Measurements from ENCODE around the gene SCAPER. TPM values are rescaled to one million over a fixed set of nuclear protein-coding genes. Genes with fewer than 3 reads are reported as not detected.

The SCAPER gene
- total RNA-seq, 1 experiment from 2014 or later = 7.4 TPM

DNA sequence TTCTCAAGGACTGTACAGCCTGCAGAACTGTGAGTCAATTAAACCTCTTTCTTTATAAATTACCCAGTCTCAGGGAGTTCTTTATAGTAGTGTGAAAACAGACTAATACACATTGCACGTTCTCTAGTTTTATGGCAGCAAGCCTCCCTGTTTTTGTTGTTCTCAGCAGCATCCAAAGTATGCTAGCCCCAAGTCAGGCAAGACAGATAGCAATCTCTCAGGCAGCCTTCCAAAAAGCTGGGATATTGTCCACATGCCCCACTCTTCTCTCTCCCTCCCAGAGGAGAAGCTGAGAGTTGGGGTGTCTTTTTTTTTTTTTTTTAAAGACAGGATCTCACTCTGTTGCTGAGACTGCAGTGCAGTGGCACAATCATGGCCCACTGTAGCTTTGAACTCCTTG is 438.0 kb downstream of the SCAPER start:
- TF ChIP-seq, protein P1, sequence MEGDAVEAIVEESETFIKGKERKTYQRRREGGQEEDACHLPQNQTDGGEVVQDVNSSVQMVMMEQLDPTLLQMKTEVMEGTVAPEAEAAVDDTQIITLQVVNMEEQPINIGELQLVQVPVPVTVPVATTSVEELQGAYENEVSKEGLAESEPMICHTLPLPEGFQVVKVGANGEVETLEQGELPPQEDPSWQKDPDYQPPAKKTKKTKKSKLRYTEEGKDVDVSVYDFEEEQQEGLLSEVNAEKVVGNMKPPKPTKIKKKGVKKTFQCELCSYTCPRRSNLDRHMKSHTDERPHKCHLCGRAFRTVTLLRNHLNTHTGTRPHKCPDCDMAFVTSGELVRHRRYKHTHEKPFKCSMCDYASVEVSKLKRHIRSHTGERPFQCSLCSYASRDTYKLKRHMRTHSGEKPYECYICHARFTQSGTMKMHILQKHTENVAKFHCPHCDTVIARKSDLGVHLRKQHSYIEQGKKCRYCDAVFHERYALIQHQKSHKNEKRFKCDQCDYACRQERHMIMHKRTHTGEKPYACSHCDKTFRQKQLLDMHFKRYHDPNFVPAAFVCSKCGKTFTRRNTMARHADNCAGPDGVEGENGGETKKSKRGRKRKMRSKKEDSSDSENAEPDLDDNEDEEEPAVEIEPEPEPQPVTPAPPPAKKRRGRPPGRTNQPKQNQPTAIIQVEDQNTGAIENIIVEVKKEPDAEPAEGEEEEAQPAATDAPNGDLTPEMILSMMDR (conservative IDR thresholded peaks at IDR 0.05) = no peak
- H3K23me2 ChIP-seq (ENCODE audit: insufficient read length, low read depth, low read length, poor library complexity, severe bottlenecking) = no peaks in the 10 kb centered on the region
- H3K14ac ChIP-seq (ENCODE audit: insufficient read depth, low read length) = no peak overlapping the region
- H3K4me2 ChIP-seq (ENCODE audit: insufficient read depth, insufficient read length, low read length) = no peak overlapping the region
- H4K5ac ChIP-seq (ENCODE audit: insufficient read length, low read depth, low read length) = no peak overlapping the region
- H2AFZ ChIP-seq (ENCODE audit: low read length) = no peak overlapping the region
- H3K4me1 ChIP-seq (ENCODE audit: insufficient read depth, low read length) = no peaks in the 10 kb centered on the region
- H4K8ac ChIP-seq (replicated peaks; ENCODE audit: insufficient read length, low read depth, low read length) = no peak overlapping the region
- no peak overlapping the region for H3K56ac ChIP-seq (ENCODE audit: insufficient read length, low read depth, low read length)
- no peaks in the 10 kb centered on the region for H3K27me3 ChIP-seq (ENCODE audit: insufficient read depth, low read length)
- no peak overlapping the region for H2AK5ac ChIP-seq (ENCODE audit: insufficient read length, low read length)
- no peak overlapping the region for H2BK15ac ChIP-seq (ENCODE audit: low read depth, low read length)
- no peak overlapping the region for H3K9ac ChIP-seq (ENCODE audit: extremely low read depth, insufficient read length, low read length)
- H3K27ac ChIP-seq (ENCODE audit: insufficient read length, low read depth, low read length) = no peak overlapping the region
- H4K20me1 ChIP-seq (ENCODE audit: control insufficient read depth, insufficient read depth, insufficient read length) = no peaks in the 10 kb centered on the region
- peaks cover 1 to 16% (median 8%) of the 10 kb centered on the region in 3 experiments; a peak in 6 of 7 replicates for H3K36me3 Mint-ChIP-seq (ENCODE audit: insufficient read depth in 1 of 3, low read depth in 3 of 3)
- peaks cover 18 to 21% of the 10 kb centered on the region in 2 experiments; a peak in 4 of 5 replicates for H3K9me3 Mint-ChIP-seq
- H3K27me3 Mint-ChIP-seq (ENCODE audit: low read depth) = no peaks in the 10 kb centered on the region
- DNase-seq = no peak
- no peak overlapping the region for H2BK5ac ChIP-seq (ENCODE audit: insufficient read length, low read length)
- no peak overlapping the region for H3K4me3 Mint-ChIP-seq
- WGBS (ENCODE audit: extremely low coverage, insufficient read length, low lambda C conversion rate) = no CpG with 5 or more reads among the region's 1 CpG
- H3K4me1 Mint-ChIP-seq = peaks cover 6 to 8% of the 10 kb centered on the region in 2 experiments
- no peak overlapping the region for H2BK12ac ChIP-seq (ENCODE audit: insufficient read length, low read depth, low read length)
- H2BK120ac ChIP-seq (ENCODE audit: low read depth, low read length, poor library complexity, severe bottlenecking) = no peak overlapping the region
- H3K79me2 ChIP-seq (ENCODE audit: insufficient read depth, low read length) = no peaks in the 10 kb centered on the region
- H2BK20ac ChIP-seq (ENCODE audit: low read depth, low read length, poor library complexity, severe bottlenecking) = no peak overlapping the region
- H3K18ac ChIP-seq (ENCODE audit: insufficient read length, low read depth, low read length) = no peak overlapping the region
- H3K9me3 ChIP-seq (ENCODE audit: control insufficient read depth, low read depth, low read length) = no peaks in the 10 kb centered on the region
- no peak overlapping the region for H3K4ac ChIP-seq (ENCODE audit: low read depth, low read length)
- no peak overlapping the region for H3K23ac ChIP-seq (ENCODE audit: insufficient read length, low read depth, low read length)
- H3K79me1 ChIP-seq (ENCODE audit: insufficient read depth, low read depth, low read length, poor library complexity, severe bottlenecking) = no peaks in the 10 kb centered on the region
- no peak overlapping the region for H3K27ac Mint-ChIP-seq
- H3T11ph ChIP-seq (ENCODE audit: low read length) = no peak overlapping the region
- H4K91ac ChIP-seq (ENCODE audit: insufficient read length, low read depth, low read length) = no peak overlapping the region

Data from H9 (cell line).